ENCODE results near the gene IKZF2.

DNA sequence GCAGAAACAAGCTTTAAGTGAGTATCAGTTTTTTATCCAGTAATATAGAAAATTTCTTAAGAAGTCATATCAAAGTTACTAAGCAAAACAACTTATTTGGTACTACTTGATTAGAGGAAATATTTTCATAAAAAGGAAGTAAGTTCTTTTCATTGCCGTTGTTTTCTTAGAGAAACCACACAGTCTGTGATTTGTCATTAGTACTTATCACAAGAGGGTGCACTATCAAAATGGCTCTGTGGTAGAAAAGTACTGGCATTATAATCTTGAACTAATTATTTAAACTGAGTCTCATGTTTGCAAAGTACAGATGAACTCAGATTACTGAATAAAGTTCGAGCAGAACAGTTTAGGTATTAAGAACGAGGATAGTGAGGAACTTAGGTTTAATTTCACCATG lies 93.4 kb downstream of the IKZF2 start:
- TF ChIP-seq, protein P1, sequence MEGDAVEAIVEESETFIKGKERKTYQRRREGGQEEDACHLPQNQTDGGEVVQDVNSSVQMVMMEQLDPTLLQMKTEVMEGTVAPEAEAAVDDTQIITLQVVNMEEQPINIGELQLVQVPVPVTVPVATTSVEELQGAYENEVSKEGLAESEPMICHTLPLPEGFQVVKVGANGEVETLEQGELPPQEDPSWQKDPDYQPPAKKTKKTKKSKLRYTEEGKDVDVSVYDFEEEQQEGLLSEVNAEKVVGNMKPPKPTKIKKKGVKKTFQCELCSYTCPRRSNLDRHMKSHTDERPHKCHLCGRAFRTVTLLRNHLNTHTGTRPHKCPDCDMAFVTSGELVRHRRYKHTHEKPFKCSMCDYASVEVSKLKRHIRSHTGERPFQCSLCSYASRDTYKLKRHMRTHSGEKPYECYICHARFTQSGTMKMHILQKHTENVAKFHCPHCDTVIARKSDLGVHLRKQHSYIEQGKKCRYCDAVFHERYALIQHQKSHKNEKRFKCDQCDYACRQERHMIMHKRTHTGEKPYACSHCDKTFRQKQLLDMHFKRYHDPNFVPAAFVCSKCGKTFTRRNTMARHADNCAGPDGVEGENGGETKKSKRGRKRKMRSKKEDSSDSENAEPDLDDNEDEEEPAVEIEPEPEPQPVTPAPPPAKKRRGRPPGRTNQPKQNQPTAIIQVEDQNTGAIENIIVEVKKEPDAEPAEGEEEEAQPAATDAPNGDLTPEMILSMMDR (IDR thresholded peaks at IDR 0.05 in 8 of 11, conservative IDR thresholded peaks at IDR 0.05 in 3 of 11): no peak
- no peak for TF ChIP-seq POLR2A (IDR thresholded peaks at IDR 0.05)
- no peak for TF ChIP-seq POLR2AphosphoS5 (IDR thresholded peaks at IDR 0.05)

Measured in spleen (tissue), 7 donors.